Measurements from ENCODE around the gene ANKMY1.

ANKMY1 gene

GRCh38 chr2:240598311-240598911 lies 40.6 kb upstream of the ANKMY1 start:
- DNase-seq (ENCODE audit: insufficient read length, low spot score) = no peak
- FAIRE-seq = no peak
- TF ChIP-seq, protein P1, sequence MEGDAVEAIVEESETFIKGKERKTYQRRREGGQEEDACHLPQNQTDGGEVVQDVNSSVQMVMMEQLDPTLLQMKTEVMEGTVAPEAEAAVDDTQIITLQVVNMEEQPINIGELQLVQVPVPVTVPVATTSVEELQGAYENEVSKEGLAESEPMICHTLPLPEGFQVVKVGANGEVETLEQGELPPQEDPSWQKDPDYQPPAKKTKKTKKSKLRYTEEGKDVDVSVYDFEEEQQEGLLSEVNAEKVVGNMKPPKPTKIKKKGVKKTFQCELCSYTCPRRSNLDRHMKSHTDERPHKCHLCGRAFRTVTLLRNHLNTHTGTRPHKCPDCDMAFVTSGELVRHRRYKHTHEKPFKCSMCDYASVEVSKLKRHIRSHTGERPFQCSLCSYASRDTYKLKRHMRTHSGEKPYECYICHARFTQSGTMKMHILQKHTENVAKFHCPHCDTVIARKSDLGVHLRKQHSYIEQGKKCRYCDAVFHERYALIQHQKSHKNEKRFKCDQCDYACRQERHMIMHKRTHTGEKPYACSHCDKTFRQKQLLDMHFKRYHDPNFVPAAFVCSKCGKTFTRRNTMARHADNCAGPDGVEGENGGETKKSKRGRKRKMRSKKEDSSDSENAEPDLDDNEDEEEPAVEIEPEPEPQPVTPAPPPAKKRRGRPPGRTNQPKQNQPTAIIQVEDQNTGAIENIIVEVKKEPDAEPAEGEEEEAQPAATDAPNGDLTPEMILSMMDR (IDR thresholded peaks at IDR 0.05; ENCODE audit: insufficient read depth, missing control alignments) = no peak

DNA sequence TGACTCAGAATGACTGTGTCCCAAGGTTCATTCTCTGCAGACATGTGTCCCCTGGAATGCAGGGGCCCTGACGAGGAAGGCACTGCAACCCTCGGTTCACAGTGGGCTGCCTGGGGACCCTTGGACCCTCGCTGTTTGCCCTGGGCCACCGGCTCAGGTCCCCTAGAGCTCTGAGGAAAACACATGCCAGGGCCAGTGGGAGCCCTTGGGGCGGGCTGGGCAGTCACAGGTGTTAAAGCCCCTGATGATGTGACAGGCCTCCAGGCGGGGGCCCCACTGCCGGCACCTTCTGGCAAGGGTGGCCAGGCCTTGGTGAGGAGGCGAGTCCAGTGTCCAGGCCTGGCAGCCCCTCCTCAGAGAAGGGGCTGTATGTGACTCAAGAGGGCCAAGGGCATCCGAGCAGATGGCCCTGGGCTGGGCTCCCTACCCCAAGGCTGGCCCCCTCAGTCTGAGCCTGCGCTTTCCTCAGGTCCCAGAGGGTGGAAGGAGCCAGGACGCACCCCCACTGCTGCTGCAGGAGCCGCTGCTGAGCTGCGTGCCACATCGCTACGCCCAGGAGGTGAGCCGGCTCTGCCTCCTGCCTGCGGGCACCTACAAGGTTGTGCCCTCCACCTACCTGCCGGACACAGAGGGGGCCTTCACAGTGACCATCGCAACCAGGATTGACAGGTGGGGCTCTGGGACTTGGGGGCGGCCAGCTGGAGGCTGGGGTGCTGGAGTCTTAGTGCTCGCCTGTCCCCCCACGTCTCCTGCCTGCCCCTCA lies 39.8 kb upstream of the ANKMY1 start:
- DNase-seq (ENCODE audit: insufficient read length, low spot score) (no peak), FAIRE-seq (no peak)
- TF ChIP-seq, protein P1 (IDR thresholded peaks at IDR 0.05; ENCODE audit: insufficient read depth, missing control alignments) = no peak

GRCh38 chr2:240597054-240597418 lies 39.2 kb upstream of the ANKMY1 start:
- TF ChIP-seq, protein P1 (IDR thresholded peaks at IDR 0.05; ENCODE audit: insufficient read depth, missing control alignments) = no peak
- DNase-seq (ENCODE audit: insufficient read length, low spot score) (no peak), FAIRE-seq (no peak)

- DNase-seq (ENCODE audit: insufficient read length, low spot score) = no peak
- TF ChIP-seq, protein P1 (IDR thresholded peaks at IDR 0.05; ENCODE audit: insufficient read depth, missing control alignments) = no peak
- no peak for FAIRE-seq
Observed at GRCh38 chr2:240596491-240596931, 38.7 kb upstream of the ANKMY1 start.

GRCh38 chr2:240596080-240596460 lies 38.3 kb upstream of the ANKMY1 start:
- TF ChIP-seq, protein P1 (IDR thresholded peaks at IDR 0.05; ENCODE audit: insufficient read depth, missing control alignments) = no peak
- FAIRE-seq (no peak), DNase-seq (ENCODE audit: insufficient read length, low spot score) (no peak)

GRCh38 chr2:240595381-240596079 lies 37.7 kb upstream of the ANKMY1 start:
- no peak for FAIRE-seq
- DNase-seq (ENCODE audit: insufficient read length, low spot score) = peak; percentile 61
- TF ChIP-seq, protein P1 (IDR thresholded peaks at IDR 0.05; ENCODE audit: insufficient read depth, missing control alignments) = peak; percentile 20

Data from D721Med (cell line).